ENCODE measurements around the gene EPHA6. TPM values are rescaled to one million over a fixed set of nuclear protein-coding genes. Genes with fewer than 3 reads are reported as not detected.

The EPHA6 gene
- total RNA-seq = not detected in 2 replicates

GRCh38 chr3:96813820-96814650, at the start of gene EPHA6:
EPHA6 (plus strand) TSS chr3:96814594.

GRCh38 chr3:97764407-97765238, 950.2 kb downstream of the EPHA6 start, which contains the start of gene ARL6:
ARL6 (plus strand) TSS chr3:97764758; CDS start chr3:97768108, 3,350 bp downstream.

